Breast epithelium (tissue), 3 donors: ENCODE measurements around the gene NUDCD2.

Experiments
- CTCF ChIP-seq, 3 donors: fragments of 450-650 bp; IDR thresholded peaks; one replicate each; pipeline ENCODE4 v1.5.1; 2016 to 2017; ENCODE audit warnings: antibody characterized with exemption in 3 of 3, mild to moderate bottlenecking in 3 of 3, moderate library complexity in 3 of 3
- POLR2A ChIP-seq: fragments of 450-650 bp; IDR thresholded peaks from one replicate; pipeline ENCODE4 v1.6.1; 2016; ENCODE audit warnings: antibody characterized with exemption, mild to moderate bottlenecking, moderate library complexity
- POLR2AphosphoS5 ChIP-seq, 3 donors: sonication (generic); formaldehyde crosslinking; IDR thresholded peaks; one replicate each; pipeline ENCODE4 v1.6.1; 2017; ENCODE audit warnings: antibody characterized with exemption in 3 of 3

GRCh38 chr5:163424836-163425235 lies 35.1 kb downstream of the NUDCD2 start:
- TF ChIP-seq CTCF (IDR thresholded peaks at IDR 0.05) (no peak), POLR2AphosphoS5 (IDR thresholded peaks at IDR 0.05) (no peak), POLR2A (no peak)
